ENCODE measurements around the gene TFB1M.
"Not testable (repeated sequence)": the region's sequence is repeated elsewhere in the genome, so short reads cannot be mapped to it uniquely, and the experiment has no call there.

The TFB1M gene

GRCh38 chr6:155232848-155233247 is 81.4 kb downstream of the TFB1M start:
- DNase-seq = no peak

GRCh38 chr6:155230975-155231374 is 83.3 kb downstream of the TFB1M start:
- not testable (repeated sequence) for DNase-seq

GRCh38 chr6:155228546-155229166 is 85.6 kb downstream of the TFB1M start:
- no peak for DNase-seq

- DNase-seq = no peak
Observed at GRCh38 chr6:155227046-155227445, 87.2 kb downstream of the TFB1M start.

GRCh38 chr6:155224618-155225017 is 89.7 kb downstream of the TFB1M start:
- DNase-seq = no peak

- peak; percentile 74 for DNase-seq
Observed at GRCh38 chr6:155223646-155224451, 90.4 kb downstream of the TFB1M start.

- no peak for DNase-seq
Observed at GRCh38 chr6:155222506-155222905, 91.8 kb downstream of the TFB1M start.

- DNase-seq = no peak
Observed at GRCh38 chr6:155221086-155221485, 93.2 kb downstream of the TFB1M start.

GRCh38 chr6:155219858-155220301 is 94.4 kb downstream of the TFB1M start:
- no peak for DNase-seq

- no peak for DNase-seq
Observed at GRCh38 chr6:155219299-155219698, 95.0 kb downstream of the TFB1M start.

GRCh38 chr6:155218711-155219110 is 95.6 kb downstream of the TFB1M start:
- not testable (repeated sequence) for DNase-seq

- no peak for DNase-seq
Observed at GRCh38 chr6:155216312-155217046, 97.8 kb downstream of the TFB1M start.

- DNase-seq = no peak
Observed at GRCh38 chr6:155215906-155216305, 98.4 kb downstream of the TFB1M start.

GRCh38 chr6:155213611-155214372 is 100.5 kb downstream of the TFB1M start:
- no peak for DNase-seq

- DNase-seq = no peak
Observed at GRCh38 chr6:155212616-155213380, 101.5 kb downstream of the TFB1M start.

GRCh38 chr6:155212106-155212505 is 102.2 kb downstream of the TFB1M start:
- no peak for DNase-seq

- DNase-seq = no peak
Observed at GRCh38 chr6:155207223-155207622, 107.1 kb downstream of the TFB1M start.
